ENCODE results near the gene ADAMTS3.

Gene ADAMTS3

GRCh38 chr4:72405417-72405816, 163.6 kb downstream of the ADAMTS3 start:
- no peak for DNase-seq (ENCODE audit: low read depth)

- DNase-seq (ENCODE audit: low read depth), result no peak
Observed at GRCh38 chr4:72397314-72397713, 171.7 kb downstream of the ADAMTS3 start.

- no peak for DNase-seq (ENCODE audit: low read depth)
Observed at GRCh38 chr4:72394012-72394663, 174.9 kb downstream of the ADAMTS3 start.

GRCh38 chr4:72391281-72391680, 177.7 kb downstream of the ADAMTS3 start:
- DNase-seq (ENCODE audit: low read depth), result no peak

GRCh38 chr4:72390409-72390808, 178.6 kb downstream of the ADAMTS3 start:
- no peak for DNase-seq (ENCODE audit: low read depth)

GRCh38 chr4:72388521-72388920, 180.5 kb downstream of the ADAMTS3 start:
- no peak for DNase-seq (ENCODE audit: low read depth)

- no peak for DNase-seq (ENCODE audit: low read depth)
Observed at GRCh38 chr4:72387959-72388358, 181.1 kb downstream of the ADAMTS3 start.

GRCh38 chr4:72383439-72383838, 185.6 kb downstream of the ADAMTS3 start:
- no peak for DNase-seq (ENCODE audit: low read depth)

- no peak for DNase-seq (ENCODE audit: low read depth)
Observed at GRCh38 chr4:72378901-72379300, 190.1 kb downstream of the ADAMTS3 start.

GRCh38 chr4:72377491-72378194, 191.4 kb downstream of the ADAMTS3 start:
- no peak for DNase-seq (ENCODE audit: low read depth)

GRCh38 chr4:72376901-72377300, 192.1 kb downstream of the ADAMTS3 start:
- no peak for DNase-seq (ENCODE audit: low read depth)

- DNase-seq (ENCODE audit: low read depth), result no peak
Observed at GRCh38 chr4:72375073-72375736, 193.8 kb downstream of the ADAMTS3 start.

- DNase-seq (ENCODE audit: low read depth), result no peak
Observed at GRCh38 chr4:72374159-72374558, 194.9 kb downstream of the ADAMTS3 start.

GRCh38 chr4:72366601-72367000, 202.4 kb downstream of the ADAMTS3 start:
- no peak for DNase-seq (ENCODE audit: low read depth)

- DNase-seq (ENCODE audit: low read depth), result no peak
Observed at GRCh38 chr4:72365981-72366380, 203.0 kb downstream of the ADAMTS3 start.

GRCh38 chr4:72365016-72365415, 204.0 kb downstream of the ADAMTS3 start:
- no peak for DNase-seq (ENCODE audit: low read depth)

GRCh38 chr4:72360075-72360474, 208.9 kb downstream of the ADAMTS3 start:
- no peak for DNase-seq (ENCODE audit: low read depth)

- no peak for DNase-seq (ENCODE audit: low read depth)
Observed at GRCh38 chr4:72358483-72358882, 210.5 kb downstream of the ADAMTS3 start.

GRCh38 chr4:72357908-72358307, 211.1 kb downstream of the ADAMTS3 start:
- no peak for DNase-seq (ENCODE audit: low read depth)

- DNase-seq (ENCODE audit: low read depth), result no peak
Observed at GRCh38 chr4:72352711-72353110, 216.3 kb downstream of the ADAMTS3 start.

GRCh38 chr4:72351521-72351920, 217.5 kb downstream of the ADAMTS3 start:
- no peak for DNase-seq (ENCODE audit: low read depth)

- no peak for DNase-seq (ENCODE audit: low read depth)
Observed at GRCh38 chr4:72348701-72349100, 220.3 kb downstream of the ADAMTS3 start.

- DNase-seq (ENCODE audit: low read depth), result no peak
Observed at GRCh38 chr4:72344418-72344817, 224.6 kb downstream of the ADAMTS3 start.
